Colonic mucosa (tissue), 4 donors: Measurements from ENCODE around the gene PRICKLE4. TPM values are rescaled to one million over a fixed set of nuclear protein-coding genes. Genes with fewer than 3 reads are reported as not detected.
A peak's percentile ranks its signal among the peaks of the same experiment; 100 is the strongest.

Source experiments
- DNase-seq: peaks from one replicate; pipeline ENCODE4 v3.0.0-alpha.2; 2020
- H3K27ac ChIP-seq: fragments of 200-600 bp; one replicate; pipeline ENCODE4 v1.8.0; 2021
- H3K27me3 ChIP-seq: fragments of 200-600 bp; one replicate; pipeline ENCODE4 v1.8.0; 2021
- H3K36me3 ChIP-seq: fragments of 200-600 bp; one replicate; pipeline ENCODE4 v1.8.0; 2021
- H3K4me1 ChIP-seq: fragments of 200-600 bp; one replicate; pipeline ENCODE4 v1.8.0; 2021; ENCODE audit warnings: mild to moderate bottlenecking
- H3K4me3 ChIP-seq: fragments of 200-600 bp; one replicate; pipeline ENCODE4 v1.8.0; 2021
- H3K9ac ChIP-seq, 2 donors: one replicate each; pipeline ENCODE4 v1.7.0; 2013; ENCODE audit warnings: control low read depth in 2 of 2, low read depth in 2 of 2, low read length in 2 of 2
- H3K9me3 ChIP-seq: fragments of 200-600 bp; one replicate; pipeline ENCODE4 v1.8.0; 2021
- intact Hi-C: fragments of 100-400 bp; cut with DNase I; formaldehyde crosslinking; loops from one replicate; pipeline ENCODE4 v1.14.1; 2022
- total RNA-seq, 2 donors: library from RNA; stranded (reverse); fragmentation: NEBNext Ultra II Directional in 1 of 2; extraction: Animal tissue kit (Norgen Biotek cat#: 25700) in 1 of 2; gene quantifications; one replicate each; pipeline ENCODE4 v1.2.1, GENCODE V29; 2021
- TF ChIP-seq, protein P1 (sequence below): fragments of 200-600 bp; IDR thresholded peaks from one replicate; pipeline ENCODE4 v1.8.0; 2022; ENCODE audit warnings: antibody characterized with exemption, mild to moderate bottlenecking
- donor health status: healthy.
- donor health status: DM: no; HTN: no; CAD: no.
- donor health status: DM: no; HTN: no; CAD: no.

PRICKLE4 gene
- total RNA-seq, 2 donors from 2014 or later, result 1.8 to 4.8 TPM

DNA sequence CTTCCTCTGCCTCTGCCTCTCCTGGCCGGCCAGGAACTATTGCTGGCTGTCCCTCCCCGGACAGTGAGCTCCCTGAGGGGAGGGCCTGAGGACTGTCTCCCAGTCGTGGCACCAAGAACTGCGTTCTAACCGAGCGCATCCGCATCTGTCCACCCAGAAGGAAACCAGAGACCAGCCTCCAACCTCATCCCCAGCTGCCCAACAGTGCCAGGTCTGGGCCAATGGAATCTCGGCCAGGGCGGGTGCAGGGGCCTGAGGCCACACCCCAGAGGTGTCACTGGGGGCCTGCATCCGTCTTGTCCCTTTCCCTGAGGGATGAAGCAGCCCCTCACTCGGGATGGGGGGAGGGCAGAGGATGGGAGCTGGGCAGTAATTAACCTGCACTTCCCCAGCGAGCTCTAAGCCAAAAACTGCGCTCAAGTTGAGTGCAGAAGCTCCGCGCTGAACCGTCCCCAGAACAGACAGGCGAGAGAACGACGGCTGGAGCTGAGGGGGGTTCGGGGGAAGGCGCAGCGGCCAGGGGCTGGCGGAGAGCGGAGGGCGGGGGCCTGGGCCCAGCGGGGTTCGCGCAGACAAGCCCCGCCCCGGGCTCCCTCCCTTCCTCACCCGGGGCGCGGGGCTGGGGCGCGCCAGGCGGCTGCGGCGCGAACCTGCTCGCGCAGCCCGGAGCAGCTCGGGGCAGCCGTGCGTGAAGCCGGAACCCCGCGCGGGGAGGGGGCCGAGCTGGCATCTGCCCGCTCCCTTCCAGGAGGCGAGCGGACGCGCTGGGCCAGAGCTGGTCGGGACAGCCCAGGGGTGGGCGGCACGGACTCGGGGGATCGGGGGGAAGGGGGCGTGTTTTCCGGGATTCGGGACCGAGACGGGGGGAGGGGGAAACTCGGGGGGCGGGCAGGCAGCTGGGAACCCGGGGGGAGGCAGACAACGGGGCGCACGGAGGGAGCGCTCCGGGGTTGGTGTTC lies 46.6 kb upstream of the PRICKLE4 start:
- Histone ChIP-seq H3K27ac (peak overlapping the region; percentile 95), H3K9me3 (no peaks in the 10 kb centered on the region), H3K4me1 (peaks cover 7% of the 10 kb centered on the region), H3K36me3 (no peaks in the 10 kb centered on the region), H3K27me3 (no peaks in the 10 kb centered on the region), H3K9ac (peak overlapping the region; percentile 73 to 84), H3K4me3 (peak overlapping the region; percentile 80)
- intact Hi-C loops, result no loop called here
- DNase-seq, result peak; percentile 74
- TF ChIP-seq, protein P1, sequence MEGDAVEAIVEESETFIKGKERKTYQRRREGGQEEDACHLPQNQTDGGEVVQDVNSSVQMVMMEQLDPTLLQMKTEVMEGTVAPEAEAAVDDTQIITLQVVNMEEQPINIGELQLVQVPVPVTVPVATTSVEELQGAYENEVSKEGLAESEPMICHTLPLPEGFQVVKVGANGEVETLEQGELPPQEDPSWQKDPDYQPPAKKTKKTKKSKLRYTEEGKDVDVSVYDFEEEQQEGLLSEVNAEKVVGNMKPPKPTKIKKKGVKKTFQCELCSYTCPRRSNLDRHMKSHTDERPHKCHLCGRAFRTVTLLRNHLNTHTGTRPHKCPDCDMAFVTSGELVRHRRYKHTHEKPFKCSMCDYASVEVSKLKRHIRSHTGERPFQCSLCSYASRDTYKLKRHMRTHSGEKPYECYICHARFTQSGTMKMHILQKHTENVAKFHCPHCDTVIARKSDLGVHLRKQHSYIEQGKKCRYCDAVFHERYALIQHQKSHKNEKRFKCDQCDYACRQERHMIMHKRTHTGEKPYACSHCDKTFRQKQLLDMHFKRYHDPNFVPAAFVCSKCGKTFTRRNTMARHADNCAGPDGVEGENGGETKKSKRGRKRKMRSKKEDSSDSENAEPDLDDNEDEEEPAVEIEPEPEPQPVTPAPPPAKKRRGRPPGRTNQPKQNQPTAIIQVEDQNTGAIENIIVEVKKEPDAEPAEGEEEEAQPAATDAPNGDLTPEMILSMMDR, result no peak

DNA sequence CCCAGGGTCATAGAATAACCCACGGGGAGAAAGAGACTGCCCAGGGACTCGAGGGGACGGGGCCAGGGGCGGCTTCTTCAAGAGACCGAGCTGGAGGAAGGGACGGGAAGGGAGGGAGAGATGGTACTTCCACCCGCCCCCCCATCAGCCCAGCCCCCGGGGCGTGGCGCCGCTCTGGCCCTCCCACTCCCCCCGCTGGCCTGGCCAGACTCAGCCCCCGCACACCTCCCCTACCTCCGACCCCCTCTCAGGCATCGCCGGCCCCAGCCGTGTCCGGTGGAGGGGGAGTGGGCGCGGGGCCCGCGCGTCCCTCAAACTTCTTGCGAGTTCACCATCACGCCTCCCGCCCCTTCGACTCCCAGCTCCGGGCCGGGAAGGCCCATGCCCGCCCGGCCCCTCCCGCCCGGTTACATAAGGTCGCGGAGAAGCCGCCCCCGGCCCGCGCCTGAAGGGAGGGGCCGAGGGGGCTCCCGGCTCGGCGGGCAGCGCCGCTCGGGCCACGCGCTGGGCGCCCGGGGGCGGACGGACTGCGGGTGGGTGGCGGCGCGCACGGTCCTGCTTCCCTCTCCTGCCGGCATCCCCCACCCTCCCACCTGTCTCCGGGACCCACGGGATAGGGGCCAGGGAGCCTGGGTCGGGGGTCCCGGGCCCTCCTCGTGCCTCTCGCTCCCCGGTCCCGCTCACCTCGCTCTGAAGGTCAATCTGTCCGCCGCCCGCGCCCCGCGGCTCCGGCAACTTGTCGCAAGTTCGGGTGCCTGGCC lies 45.7 kb upstream of the PRICKLE4 start:
- TF ChIP-seq, protein P1, result no peak
- peak overlapping the region; percentile 95 for H3K27ac ChIP-seq
- peak overlapping the region; percentile 80 for H3K4me3 ChIP-seq
- H3K4me1 ChIP-seq, result peaks cover 7% of the 10 kb centered on the region
- DNase-seq, result peak; percentile 85
- H3K27me3 ChIP-seq, result no peaks in the 10 kb centered on the region
- no peaks in the 10 kb centered on the region for H3K36me3 ChIP-seq
- peak overlapping the region; percentile 73 to 84 for H3K9ac ChIP-seq
- no peaks in the 10 kb centered on the region for H3K9me3 ChIP-seq
- intact Hi-C loops, result loop anchor here (5.0 kb wide), 1 partner anchor 42 kb away; the partner anchor contains the start of gene FRS3

DNA sequence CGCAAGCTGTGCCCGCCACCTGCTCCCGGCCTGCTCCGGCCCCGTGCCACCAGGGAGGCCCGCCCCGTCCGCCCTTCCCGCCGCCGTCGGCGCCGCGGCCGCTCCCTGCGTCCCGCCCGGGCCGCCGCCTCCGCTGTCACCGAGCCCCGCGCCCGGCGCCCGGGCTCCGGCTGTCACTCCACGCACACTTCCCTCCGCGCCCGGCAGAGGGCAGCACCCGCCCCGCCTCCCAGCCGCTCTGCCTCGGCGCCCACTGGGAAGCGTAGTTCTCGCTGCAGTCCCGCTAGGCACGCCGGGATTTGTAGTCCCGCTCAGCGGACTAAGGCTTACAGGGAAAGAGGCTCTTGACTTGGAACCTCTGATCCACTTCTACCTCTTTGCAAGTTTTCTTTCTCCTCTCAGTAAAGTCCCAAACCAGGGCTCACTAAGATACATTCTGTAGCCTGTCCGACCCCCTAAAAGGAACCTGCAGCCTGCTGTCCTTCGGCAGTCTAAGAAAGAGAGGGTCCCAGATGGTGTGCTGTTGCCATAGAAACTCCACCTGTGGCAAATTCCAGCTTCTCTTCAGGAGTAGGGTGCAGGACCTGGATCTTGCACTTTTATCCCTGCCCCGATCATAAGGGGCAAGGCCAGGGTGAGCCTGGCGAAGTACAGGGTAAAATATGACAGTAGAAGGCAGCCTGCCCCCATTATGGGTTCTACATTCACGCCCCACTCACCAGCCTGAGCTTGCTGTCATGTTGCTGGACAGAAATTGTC lies 45.0 kb upstream of the PRICKLE4 start, which contains the start of gene TFEB:
Gene TFEB (minus strand): TSS at position 182 of the 759 bp plus-strand sequence. CDS start 44,395 bp downstream, outside the sequence.
- H3K27me3 ChIP-seq, result no peaks in the 10 kb centered on the region
- intact Hi-C loops, result loop anchor here (5.0 kb wide), 1 partner anchor 42 kb away; the partner anchor contains the start of gene FRS3
- peaks cover 7% of the 10 kb centered on the region for H3K4me1 ChIP-seq
- H3K4me3 ChIP-seq, result peak within 1 kb of the TSS; percentile 80
- no peaks in the 10 kb centered on the region for H3K9me3 ChIP-seq
- H3K36me3 ChIP-seq, result no peaks in the 10 kb centered on the region
- peak within 1 kb of the TSS; percentile 73 to 84 for H3K9ac ChIP-seq
- peak; percentile 96 for DNase-seq
- TF ChIP-seq, protein P1, result peak; percentile 86
- H3K27ac ChIP-seq, result peak within 1 kb of the TSS; percentile 95

DNA sequence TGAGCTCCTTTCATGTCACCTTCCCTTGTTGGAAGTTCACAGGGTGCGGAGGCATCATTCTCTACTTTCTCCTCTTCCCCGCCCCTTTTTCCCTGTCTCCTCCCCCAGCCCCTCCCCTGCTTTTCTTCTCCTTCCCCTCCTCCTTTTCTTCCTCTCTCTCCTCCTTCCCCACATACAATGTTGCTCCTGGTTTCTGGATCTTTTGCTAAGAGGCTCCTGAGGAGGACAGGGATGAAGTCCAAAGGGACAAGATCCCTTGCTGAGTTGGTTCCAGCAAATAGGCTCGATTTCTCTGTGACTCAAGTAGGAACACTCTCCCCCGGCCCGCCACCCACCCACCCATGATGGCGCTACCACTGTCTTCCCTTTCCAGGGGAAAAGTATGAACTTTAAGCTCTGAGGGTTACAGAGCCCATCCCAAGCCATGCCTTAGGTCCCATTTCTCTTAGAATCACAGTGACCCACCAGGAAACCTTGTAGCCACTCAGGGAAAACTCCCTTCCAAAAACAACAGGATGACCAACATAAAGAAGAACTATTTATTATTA lies 44.3 kb upstream of the PRICKLE4 start:
- no peak for DNase-seq
- intact Hi-C loops, result loop anchor here (5.0 kb wide), 1 partner anchor 41 kb away; the partner anchor contains the start of gene FRS3
- no peaks in the 10 kb centered on the region for H3K9me3 ChIP-seq
- no peaks in the 10 kb centered on the region for H3K27me3 ChIP-seq
- H3K27ac ChIP-seq, result no peak overlapping the region
- no peak overlapping the region for H3K4me3 ChIP-seq
- H3K36me3 ChIP-seq, result no peaks in the 10 kb centered on the region
- peaks cover 7% of the 10 kb centered on the region for H3K4me1 ChIP-seq
- TF ChIP-seq, protein P1, result no peak
- H3K9ac ChIP-seq, result peak overlapping the region in 1 of 2 donors; percentile 12
